ENCODE measurements around the gene EML1.

Gene EML1

GRCh38 chr14:99831303-99831702 lies 38.1 kb downstream of the EML1 start:
- no peak for DNase-seq

DNA sequence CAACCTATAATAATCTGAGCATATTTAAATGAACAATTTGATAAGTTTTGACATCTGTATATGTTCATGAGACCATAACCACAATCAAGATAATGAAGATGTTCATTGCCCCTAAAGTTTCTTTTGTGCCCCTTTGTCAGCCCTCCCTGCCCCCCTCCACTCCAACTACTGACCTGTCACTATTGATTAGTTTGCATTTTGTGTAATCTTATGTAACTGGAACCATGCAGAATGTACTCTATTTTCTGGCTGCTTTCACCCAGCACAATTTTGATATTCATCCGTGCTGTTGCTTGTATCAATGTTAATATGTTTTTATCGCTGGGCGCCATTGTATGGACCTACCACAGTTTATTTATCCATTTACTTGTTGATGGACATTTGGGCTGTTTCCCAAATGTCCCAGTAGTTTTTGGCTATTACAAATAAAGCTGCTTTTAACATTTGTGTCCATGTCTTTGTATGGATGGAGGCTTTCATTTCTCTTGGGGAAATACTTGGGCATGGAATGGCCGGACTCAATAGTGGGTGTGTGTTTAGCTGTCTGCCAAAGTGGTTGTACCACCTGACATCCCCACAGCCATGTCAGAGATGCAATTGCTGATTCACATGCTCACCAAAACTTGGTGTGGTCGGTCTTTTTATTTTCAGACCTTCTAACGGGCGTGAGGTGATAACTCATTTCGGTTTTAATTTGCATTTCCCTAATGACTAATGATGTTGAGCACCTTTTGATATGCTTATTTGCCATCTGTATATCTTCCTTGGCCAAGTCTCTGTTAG lies 38.9 kb downstream of the EML1 start:
- no peak for DNase-seq

DNA sequence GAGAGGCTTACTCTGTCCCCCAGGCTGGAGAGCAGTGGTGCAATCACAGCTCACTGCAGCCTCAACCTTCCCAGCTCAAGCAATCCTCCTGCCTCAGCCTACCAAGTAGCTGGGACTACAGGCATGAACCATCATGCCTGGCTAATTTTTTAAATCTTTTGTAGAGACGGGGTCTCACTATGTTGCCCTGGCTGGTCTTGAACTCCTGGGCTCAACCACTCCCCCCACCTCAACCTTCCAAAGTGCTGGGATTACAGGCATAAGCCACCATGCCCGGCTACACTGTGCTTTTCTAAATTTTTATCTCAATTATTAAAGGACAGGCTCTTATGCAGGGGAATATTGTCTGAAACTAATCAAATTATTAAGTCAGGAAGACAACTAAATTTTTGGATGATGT lies 44.6 kb downstream of the EML1 start:
- no peak for DNase-seq

GRCh38 chr14:99838639-99839134 lies 45.5 kb downstream of the EML1 start:
- DNase-seq = no peak

GRCh38 chr14:99839696-99840095 lies 46.5 kb downstream of the EML1 start:
- DNase-seq = no peak

GRCh38 chr14:99840265-99840664 lies 47.1 kb downstream of the EML1 start:
- no peak for DNase-seq

DNA sequence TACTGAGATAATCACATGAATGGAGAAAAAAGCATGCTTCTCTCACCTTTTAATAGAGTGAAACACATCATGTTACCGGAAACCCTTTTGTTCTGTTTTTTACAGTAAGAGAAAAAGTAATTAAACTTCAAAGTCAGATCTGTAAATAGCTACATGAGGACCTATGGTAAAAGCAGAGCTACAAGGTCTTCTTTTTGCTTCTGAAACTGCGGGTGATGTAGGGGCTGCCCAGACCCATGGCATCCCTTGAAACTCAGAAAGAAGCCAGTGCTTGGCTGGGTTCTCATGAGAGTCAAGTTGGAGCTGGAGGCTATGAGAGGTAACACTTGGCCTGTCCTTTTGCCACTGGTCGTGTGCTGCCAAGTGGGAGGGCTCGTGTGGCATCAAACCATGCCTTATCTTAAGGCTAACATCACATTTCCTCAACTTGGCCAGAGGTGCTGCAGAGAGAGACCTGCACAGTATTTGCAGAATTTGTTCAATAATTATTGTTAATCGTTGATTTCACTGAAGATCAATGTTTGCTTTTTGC lies 47.6 kb downstream of the EML1 start:
- DNase-seq = no peak

DNA sequence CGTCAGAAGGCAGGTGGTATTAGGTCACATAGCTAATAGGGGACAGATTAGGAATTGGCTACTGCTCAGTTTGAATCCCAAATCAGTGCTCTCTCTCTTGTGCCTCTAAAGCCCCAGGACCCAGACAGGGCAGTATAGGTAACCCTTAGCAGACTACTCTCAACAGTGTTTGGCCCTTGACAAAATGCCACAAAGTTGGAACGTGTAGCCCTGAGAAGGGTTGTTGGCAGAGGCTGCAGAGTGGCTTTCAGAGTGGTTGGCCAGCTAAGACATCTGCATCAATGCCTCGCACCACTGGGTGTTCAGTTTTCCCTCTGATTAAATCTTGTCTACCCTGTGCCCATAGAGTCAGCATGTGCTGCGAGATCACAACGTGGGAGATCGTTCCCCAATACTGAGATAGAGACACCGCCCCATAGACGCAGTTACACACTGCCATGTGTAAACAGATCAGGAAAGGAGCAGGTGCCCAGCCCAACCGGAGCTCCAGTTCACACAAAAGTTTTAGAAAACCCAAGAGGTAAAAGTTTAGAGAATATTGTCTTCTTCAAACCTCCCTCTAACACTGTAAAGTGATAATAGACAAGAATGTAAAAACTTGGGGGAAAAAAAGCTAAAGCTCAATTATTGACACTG lies 48.3 kb downstream of the EML1 start:
- DNase-seq = no peak

GRCh38 chr14:99842141-99842540 lies 48.9 kb downstream of the EML1 start:
- no peak for DNase-seq

GRCh38 chr14:99846808-99847207 lies 53.6 kb downstream of the EML1 start:
- DNase-seq = no peak

DNA sequence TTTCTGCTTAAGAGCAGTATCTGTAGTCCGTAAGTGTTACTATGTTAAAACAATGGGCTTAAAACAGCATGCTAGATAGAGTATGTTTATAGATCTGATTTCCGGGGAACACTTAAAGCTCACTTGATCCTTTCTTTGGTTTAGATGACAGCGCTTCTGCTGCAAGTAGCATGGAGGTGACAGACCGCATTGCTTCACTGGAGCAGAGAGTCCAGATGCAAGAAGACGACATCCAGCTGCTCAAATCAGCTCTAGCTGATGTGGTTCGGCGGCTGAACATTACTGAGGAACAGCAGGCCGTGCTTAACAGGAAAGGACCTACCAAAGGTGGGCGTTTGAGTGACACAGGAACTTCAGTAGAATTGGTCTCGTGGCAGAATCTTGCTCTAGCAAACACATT lies 57.5 kb downstream of the EML1 start:
- DNase-seq = no peak

DNA sequence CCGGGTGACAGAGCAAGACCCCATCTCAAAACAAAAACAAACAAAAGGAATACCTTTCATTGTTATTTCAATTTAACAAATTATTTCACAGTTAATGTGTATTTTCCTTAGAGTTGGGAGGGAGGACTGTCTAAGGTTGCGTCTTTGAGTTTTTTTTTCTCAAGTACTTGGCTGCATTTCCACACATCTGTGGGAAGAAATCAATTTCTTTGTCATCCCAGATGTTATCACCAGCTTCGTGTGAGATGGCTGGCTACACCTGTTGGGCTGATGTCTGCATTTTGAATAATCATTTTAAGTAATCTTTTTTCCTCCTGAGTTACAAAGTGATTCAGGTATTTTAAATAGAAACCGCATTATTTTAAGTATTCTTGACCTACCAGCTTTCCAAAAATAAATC lies 59.4 kb downstream of the EML1 start:
- no peak for DNase-seq

DNA sequence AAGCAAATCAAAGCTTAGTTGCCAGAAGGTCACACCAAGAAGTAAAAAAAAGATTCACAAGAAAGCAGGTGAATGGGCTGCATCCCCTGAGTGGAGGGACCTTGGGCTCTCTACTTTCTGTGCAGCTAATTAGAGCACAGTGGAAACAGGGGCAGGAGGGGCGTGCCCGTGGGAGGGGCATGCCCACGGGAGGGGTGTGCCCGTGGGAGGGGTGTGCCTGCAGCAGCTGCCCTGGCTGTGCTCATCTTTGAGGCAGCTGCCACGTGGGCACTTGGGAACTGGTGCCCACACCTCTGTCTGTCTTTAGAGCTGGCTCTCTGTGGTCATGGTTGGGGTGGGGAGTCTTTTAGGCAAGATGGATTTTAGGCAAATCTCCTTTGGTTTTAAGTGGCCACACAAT lies 60.0 kb downstream of the EML1 start:
- no peak for DNase-seq

DNA sequence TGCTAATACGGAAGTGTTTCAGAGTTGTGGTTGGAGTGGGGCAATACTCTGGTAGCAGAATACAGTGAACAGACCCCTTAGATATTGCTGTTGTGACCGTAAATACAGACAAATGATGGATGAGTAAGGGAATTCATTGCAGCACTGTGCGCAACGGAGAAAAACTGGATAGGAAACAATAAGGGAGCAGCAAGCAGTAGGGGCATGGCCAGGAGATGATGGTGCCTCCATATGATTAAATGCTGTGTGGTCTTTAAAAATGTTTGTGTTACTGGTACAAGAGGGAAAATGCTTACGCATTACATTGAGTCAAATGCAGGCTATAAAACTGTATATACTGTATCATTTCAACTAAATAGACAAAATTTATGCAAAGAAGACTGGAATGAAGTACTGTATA lies 61.6 kb downstream of the EML1 start:
- DNase-seq = no peak

- no peak for DNase-seq
Measured at GRCh38 chr14:99855271-99855670, 62.1 kb downstream of the EML1 start.

GRCh38 chr14:99857551-99857950 lies 64.3 kb downstream of the EML1 start:
- DNase-seq = no peak

- no peak for DNase-seq
Measured at GRCh38 chr14:99860219-99860618, 67.0 kb downstream of the EML1 start.

GRCh38 chr14:99862136-99862535 lies 68.9 kb downstream of the EML1 start:
- DNase-seq = no peak

DNA sequence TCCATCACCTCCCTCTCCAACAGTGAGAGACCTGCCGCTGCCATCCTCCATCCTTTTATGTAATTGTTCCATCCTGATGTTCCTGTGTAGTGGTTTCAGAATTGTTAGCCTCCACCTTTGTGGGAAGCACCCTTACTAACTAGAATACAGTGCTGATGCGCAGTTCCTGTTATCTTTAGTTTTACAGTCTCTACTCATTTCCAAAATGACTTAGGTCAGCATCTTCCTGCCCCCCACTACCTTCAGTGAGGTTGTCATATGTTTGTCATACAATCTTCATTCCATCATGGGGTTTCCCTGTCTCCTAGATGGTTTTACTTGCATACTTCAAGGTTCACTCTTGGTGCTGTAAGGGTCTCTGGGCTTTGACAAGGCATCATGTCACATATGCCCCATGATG lies 69.8 kb downstream of the EML1 start:
- no peak for DNase-seq

DNA sequence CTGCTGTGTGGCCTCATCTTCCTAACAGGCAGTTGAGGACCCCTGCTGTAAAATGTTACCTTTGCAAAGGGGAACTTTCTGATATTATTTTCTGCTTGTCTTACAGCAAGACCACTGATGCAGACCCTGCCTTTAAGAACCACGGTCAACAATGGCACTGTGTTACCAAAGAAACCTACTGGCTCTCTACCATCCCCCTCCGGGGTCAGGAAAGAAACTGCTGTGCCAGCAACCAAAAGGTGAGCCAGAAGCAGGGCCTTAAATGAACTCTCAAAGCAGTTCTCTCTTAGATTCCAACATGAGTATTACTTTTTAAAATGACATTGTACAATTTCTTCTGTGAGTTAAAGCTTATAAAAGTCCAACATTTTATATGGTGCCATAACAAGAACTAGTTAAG lies 72.2 kb downstream of the EML1 start:
- no peak for DNase-seq

GRCh38 chr14:99870617-99871016 lies 77.4 kb downstream of the EML1 start:
- no peak for DNase-seq

- no peak for DNase-seq
Measured at GRCh38 chr14:99871771-99872170, 78.6 kb downstream of the EML1 start.

GRCh38 chr14:99872786-99873440 lies 79.7 kb downstream of the EML1 start:
- peak in 1 of 2 donors; percentile 57 for DNase-seq

DNA sequence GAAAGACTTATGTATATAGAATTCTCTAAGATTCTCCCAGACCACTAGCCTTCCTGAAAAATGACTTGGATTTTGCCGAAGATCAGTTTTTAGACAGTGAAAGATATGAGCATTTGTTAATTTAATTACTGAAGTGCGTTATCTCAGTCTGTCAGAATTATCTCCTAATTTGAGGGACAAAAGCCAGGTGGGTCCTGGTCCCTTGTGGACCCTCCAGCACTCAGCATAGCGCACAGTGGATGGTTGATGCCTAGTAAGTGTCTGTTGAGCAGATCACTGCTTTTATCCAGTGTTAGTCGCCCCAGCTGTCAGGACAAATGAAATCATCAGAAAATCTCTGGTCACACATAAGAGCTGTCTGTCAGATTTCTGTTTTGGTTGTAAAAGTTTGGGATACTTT lies 80.4 kb downstream of the EML1 start:
- no peak for DNase-seq
